Ectodermal cell (in vitro differentiated cells): ENCODE measurements around the gene EIF3M.
"Not testable (repeated sequence)": the region's sequence is repeated elsewhere in the genome, so short reads cannot be mapped to it uniquely, and the experiment has no call there.

ENCODE experiments used
- H3K27ac ChIP-seq: 2 replicates; pipeline ENCODE4 v1.7.0; 2013; ENCODE audit warnings: mild to moderate bottlenecking, low read depth, low read length; ENCODE audit not compliant: insufficient read depth, poor library complexity, severe bottlenecking
- H3K27me3 ChIP-seq: 2 replicates; pipeline ENCODE4 v1.7.0; 2013; ENCODE audit warnings: mild to moderate bottlenecking, low read length; ENCODE audit not compliant: insufficient read depth, control insufficient read depth, poor library complexity, severe bottlenecking
- H3K36me3 ChIP-seq: one replicate; pipeline ENCODE4 v1.7.0; 2013; ENCODE audit warnings: low read length; ENCODE audit not compliant: control insufficient read depth, insufficient read depth
- H3K4me1 ChIP-seq: one replicate; pipeline ENCODE4 v1.7.0; 2013; ENCODE audit warnings: low read length; ENCODE audit not compliant: control insufficient read depth, insufficient read depth
- H3K4me3 ChIP-seq: 2 replicates; pipeline ENCODE4 v1.7.0; 2013; ENCODE audit warnings: low read depth, low read length, control low read depth; ENCODE audit not compliant: insufficient read depth
- H3K9me3 ChIP-seq: 2 replicates; pipeline ENCODE4 v1.7.0; 2013; ENCODE audit warnings: mild to moderate bottlenecking, low read length, moderate library complexity; ENCODE audit not compliant: control insufficient read depth
- WGBS, 2 experiments: methylation state at CpG; one replicate each; pipeline ENCODE4 v1.1.7; 2013; ENCODE audit warnings: missing lambda C conversion rate in 2 of 2; 5-methylcytosine and 5-hydroxymethylcytosine counted together

EIF3M gene

GRCh38 chr11:32586576-32587190, 3.1 kb downstream of the EIF3M start:
- no peaks in the 10 kb centered on the region for H3K9me3 ChIP-seq
- H3K27me3 ChIP-seq = no peaks in the 10 kb centered on the region
- H3K36me3 ChIP-seq = peaks cover 28% of the 10 kb centered on the region
- 70 to 73% methylated on average over 4 of the region's 4 CpGs for WGBS, 2 experiments
- no peak overlapping the region for H3K4me3 ChIP-seq
- no peaks in the 10 kb centered on the region for H3K4me1 ChIP-seq
- H3K27ac ChIP-seq = no peak overlapping the region

- H3K4me3 ChIP-seq = no peak overlapping the region
- peaks cover 50% of the 10 kb centered on the region for H3K36me3 ChIP-seq
- H3K9me3 ChIP-seq = no peaks in the 10 kb centered on the region
- H3K4me1 ChIP-seq = no peaks in the 10 kb centered on the region
- H3K27me3 ChIP-seq = no peaks in the 10 kb centered on the region
- no peak overlapping the region for H3K27ac ChIP-seq
These were observed 10.6 kb downstream of the EIF3M start for GRCh38 chr11:32594272-32594671.

GRCh38 chr11:32596114-32596513, 12.5 kb downstream of the EIF3M start:
- not testable (repeated sequence) for H3K27me3 ChIP-seq, H3K4me3 ChIP-seq, H3K27ac ChIP-seq, H3K9me3 ChIP-seq, H3K4me1 ChIP-seq
- 94 to 95% methylated on average over 14 of the region's 14 CpGs for WGBS, 2 experiments
- H3K36me3 ChIP-seq = peaks cover 46% of the 10 kb centered on the region

GRCh38 chr11:32597921-32598320, 14.3 kb downstream of the EIF3M start:
- Histone ChIP-seq H3K4me1 (no peaks in the 10 kb centered on the region), H3K27ac (no peak overlapping the region), H3K9me3 (no peaks in the 10 kb centered on the region), H3K36me3 (peaks cover 43% of the 10 kb centered on the region), H3K27me3 (no peaks in the 10 kb centered on the region), H3K4me3 (no peak overlapping the region)
- WGBS, 2 experiments = 100% methylated on average over 1 of the region's 1 CpG

- Histone ChIP-seq H3K27ac (no peak overlapping the region), H3K27me3 (no peaks in the 10 kb centered on the region), H3K4me3 (no peak overlapping the region), H3K36me3 (peaks cover 32% of the 10 kb centered on the region), H3K9me3 (no peaks in the 10 kb centered on the region), H3K4me1 (no peaks in the 10 kb centered on the region)
- 90 to 91% methylated on average over 2 to 3 of the region's 4 CpGs for WGBS, 2 experiments
These were observed 19.2 kb downstream of the EIF3M start for GRCh38 chr11:32602657-32603415.

- Histone ChIP-seq H3K9me3 (no peaks in the 10 kb centered on the region), H3K4me3 (no peak overlapping the region), H3K27ac (no peak overlapping the region), H3K4me1 (no peaks in the 10 kb centered on the region), H3K27me3 (no peaks in the 10 kb centered on the region), H3K36me3 (peaks cover 23% of the 10 kb centered on the region)
These were observed 22.6 kb downstream of the EIF3M start for GRCh38 chr11:32606220-32606619.

GRCh38 chr11:32608826-32609225, 25.2 kb downstream of the EIF3M start:
- not testable (repeated sequence) for H3K27me3 ChIP-seq, H3K27ac ChIP-seq, H3K36me3 ChIP-seq, H3K4me3 ChIP-seq, H3K9me3 ChIP-seq, H3K4me1 ChIP-seq
- WGBS, 2 experiments = 95 to 98% methylated on average over 4 of the region's 4 CpGs

- no peak overlapping the region for H3K4me3 ChIP-seq
- H3K27ac ChIP-seq = no peak overlapping the region
- no peaks in the 10 kb centered on the region for H3K9me3 ChIP-seq
- H3K4me1 ChIP-seq = no peaks in the 10 kb centered on the region
- 92 to 96% methylated on average over 2 to 3 of the region's 3 CpGs for WGBS, 2 experiments
- no peaks in the 10 kb centered on the region for H3K36me3 ChIP-seq
- H3K27me3 ChIP-seq = no peaks in the 10 kb centered on the region
These were observed 27.2 kb downstream of the EIF3M start for GRCh38 chr11:32610797-32611352.

- WGBS, 2 experiments = 86 to 93% methylated on average over 4 of the region's 4 CpGs
- Histone ChIP-seq H3K27me3 (no peaks in the 10 kb centered on the region), H3K9me3 (no peaks in the 10 kb centered on the region), H3K36me3 (no peaks in the 10 kb centered on the region), H3K27ac (no peak overlapping the region), H3K4me1 (no peaks in the 10 kb centered on the region), H3K4me3 (no peak overlapping the region)
These were observed 30.0 kb downstream of the EIF3M start for GRCh38 chr11:32613500-32614151.

- no peaks in the 10 kb centered on the region for H3K36me3 ChIP-seq
- H3K4me3 ChIP-seq = no peak overlapping the region
- no peaks in the 10 kb centered on the region for H3K27me3 ChIP-seq
- no peaks in the 10 kb centered on the region for H3K9me3 ChIP-seq
- no peaks in the 10 kb centered on the region for H3K4me1 ChIP-seq
- no peak overlapping the region for H3K27ac ChIP-seq
These were observed 31.8 kb downstream of the EIF3M start for GRCh38 chr11:32615422-32615821.
